ENCODE measurements around the gene PXYLP1. TPM values are rescaled to one million over a fixed set of nuclear protein-coding genes. Genes with fewer than 3 reads are reported as not detected.

PXYLP1 gene
- total and polyA plus RNA-seq, 9 of the 15 experiments (the other 6 are each of a cell fraction or from before 2014, with no cell fraction given) = 0.80 to 2.9 (median 1.3) TPM

GRCh38 chr3:141308588-141309218 is 77.1 kb downstream of the PXYLP1 start (continued):
- TF ChIP-seq ZNF518B (CRISPR knock-in tag; IDR thresholded peaks at IDR 0.05) = no peak
- no peak for TF ChIP-seq FOXA3 (CRISPR knock-in tag; conservative IDR thresholded peaks at IDR 0.05 in 1 of 2, IDR thresholded peaks at IDR 0.05 in 1 of 2)
- no peak for TF ChIP-seq MLX (CRISPR knock-in tag; conservative IDR thresholded peaks at IDR 0.05)
- no peak for TF ChIP-seq DACH1 (IDR thresholded peaks at IDR 0.05; ENCODE audit: partially characterized antibody)
- no peak for TF ChIP-seq MTA2 (IDR thresholded peaks at IDR 0.05; ENCODE audit: low read depth)
- no peak for TF ChIP-seq ETV6 (IDR thresholded peaks at IDR 0.05; ENCODE audit: borderline replicate concordance in 1 of 2, low read depth in 2 of 2, low read length in 1 of 2)
- TF ChIP-seq ETV6 (CRISPR knock-in tag; IDR thresholded peaks at IDR 0.05; ENCODE audit: borderline replicate concordance) = no peak
- TF ChIP-seq BRF1 (IDR thresholded peaks at IDR 0.05; ENCODE audit: borderline replicate concordance, extremely low read depth, insufficient read length) = no peak
- peak; percentile 58; the same call in 1 of the 2 replicates for TF ChIP-seq HDAC2 (IDR thresholded peaks at IDR 0.05)
- no peak for TF ChIP-seq SOX6 (IDR thresholded peaks at IDR 0.05)
- TF ChIP-seq ZBTB1 (CRISPR knock-in tag; IDR thresholded peaks at IDR 0.05; ENCODE audit: borderline replicate concordance, low read depth) = no peak
- TF ChIP-seq OTX1 (CRISPR knock-in tag; IDR thresholded peaks at IDR 0.05) = no peak
- no peak for TF ChIP-seq ZNF780A (CRISPR knock-in tag; IDR thresholded peaks at IDR 0.05)
- TF ChIP-seq MAZ (CRISPR knock-in tag; conservative IDR thresholded peaks at IDR 0.05 in 1 of 2, IDR thresholded peaks at IDR 0.05 in 1 of 2) = 0 out of 4 replicates have a peak, but pooled peaks of 1 of the 2 experiments have one; percentile 30
- TF ChIP-seq GTF2E2 (tag; IDR thresholded peaks at IDR 0.05) = no peak
- no peak for TF ChIP-seq ZBTB7A (IDR thresholded peaks at IDR 0.05; ENCODE audit: borderline replicate concordance, control insufficient read depth, low read depth, low read length)
- no peak for TF ChIP-seq TAF1 (IDR thresholded peaks at IDR 0.05; ENCODE audit: control insufficient read depth, extremely low read depth, insufficient read depth, low read length, severe bottlenecking)
- TF ChIP-seq FOXP4 (CRISPR knock-in tag; IDR thresholded peaks at IDR 0.05; ENCODE audit: borderline replicate concordance) = no peak
- TF ChIP-seq, protein P1, sequence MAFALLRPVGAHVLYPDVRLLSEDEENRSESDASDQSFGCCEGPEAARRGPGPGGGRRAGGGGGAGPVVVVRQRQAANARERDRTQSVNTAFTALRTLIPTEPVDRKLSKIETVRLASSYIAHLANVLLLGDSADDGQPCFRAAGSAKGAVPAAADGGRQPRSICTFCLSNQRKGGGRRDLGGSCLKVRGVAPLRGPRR (CRISPR knock-in tag; IDR thresholded peaks at IDR 0.05) = no peak
- TF ChIP-seq ZNF174 (CRISPR knock-in tag; IDR thresholded peaks at IDR 0.05) = no peak

Data from K562 (cell line).